ENCODE data around the gene POGZ. TPM values are rescaled to one million over a fixed set of nuclear protein-coding genes. Genes with fewer than 3 reads are reported as not detected.
"Not testable (repeated sequence)": the region's sequence is repeated elsewhere in the genome, so short reads cannot be mapped to it uniquely, and the experiment has no call there.

The POGZ gene
- total RNA-seq, 1 donor from 2014 or later: 37.3 TPM

DNA sequence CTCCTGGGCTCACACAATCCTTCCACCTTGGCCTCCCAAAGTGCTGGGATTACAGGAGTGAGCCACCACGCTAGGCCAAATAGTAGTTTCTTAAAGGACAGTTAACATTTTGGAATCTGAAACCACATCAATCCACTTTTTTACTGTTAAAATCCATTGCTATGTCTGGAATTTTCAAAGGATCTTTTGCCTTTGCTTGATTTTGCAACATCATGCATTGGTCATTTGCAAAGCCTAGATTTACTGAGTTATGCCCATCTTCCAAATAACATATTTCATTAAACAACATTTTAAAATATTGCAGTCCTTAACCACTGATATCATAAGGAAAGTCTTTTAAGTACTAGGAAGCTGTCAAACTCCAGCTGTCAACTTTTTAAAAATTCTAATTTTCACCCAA, 3.3 kb downstream of the POGZ start:
- H3K9me3 ChIP-seq (replicated peaks): no peaks in the 10 kb centered on the region
- H3K4me3 ChIP-seq: no peak overlapping the region
- intact Hi-C loops (cut with micrococcal nuclease): no loop called here
- H3K4me1 ChIP-seq: peaks cover 53% of the 10 kb centered on the region
- H3K27ac ChIP-seq (replicated peaks): peak overlapping the region; percentile 30
- TF ChIP-seq, protein P1, sequence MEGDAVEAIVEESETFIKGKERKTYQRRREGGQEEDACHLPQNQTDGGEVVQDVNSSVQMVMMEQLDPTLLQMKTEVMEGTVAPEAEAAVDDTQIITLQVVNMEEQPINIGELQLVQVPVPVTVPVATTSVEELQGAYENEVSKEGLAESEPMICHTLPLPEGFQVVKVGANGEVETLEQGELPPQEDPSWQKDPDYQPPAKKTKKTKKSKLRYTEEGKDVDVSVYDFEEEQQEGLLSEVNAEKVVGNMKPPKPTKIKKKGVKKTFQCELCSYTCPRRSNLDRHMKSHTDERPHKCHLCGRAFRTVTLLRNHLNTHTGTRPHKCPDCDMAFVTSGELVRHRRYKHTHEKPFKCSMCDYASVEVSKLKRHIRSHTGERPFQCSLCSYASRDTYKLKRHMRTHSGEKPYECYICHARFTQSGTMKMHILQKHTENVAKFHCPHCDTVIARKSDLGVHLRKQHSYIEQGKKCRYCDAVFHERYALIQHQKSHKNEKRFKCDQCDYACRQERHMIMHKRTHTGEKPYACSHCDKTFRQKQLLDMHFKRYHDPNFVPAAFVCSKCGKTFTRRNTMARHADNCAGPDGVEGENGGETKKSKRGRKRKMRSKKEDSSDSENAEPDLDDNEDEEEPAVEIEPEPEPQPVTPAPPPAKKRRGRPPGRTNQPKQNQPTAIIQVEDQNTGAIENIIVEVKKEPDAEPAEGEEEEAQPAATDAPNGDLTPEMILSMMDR (IDR thresholded peaks at IDR 0.05; ENCODE audit: borderline replicate concordance): no peak
- no peaks in the 10 kb centered on the region for H3K36me3 ChIP-seq
- H3K27me3 ChIP-seq (ENCODE audit: low read depth): no peaks in the 10 kb centered on the region
- DNase-seq: no peak

DNA sequence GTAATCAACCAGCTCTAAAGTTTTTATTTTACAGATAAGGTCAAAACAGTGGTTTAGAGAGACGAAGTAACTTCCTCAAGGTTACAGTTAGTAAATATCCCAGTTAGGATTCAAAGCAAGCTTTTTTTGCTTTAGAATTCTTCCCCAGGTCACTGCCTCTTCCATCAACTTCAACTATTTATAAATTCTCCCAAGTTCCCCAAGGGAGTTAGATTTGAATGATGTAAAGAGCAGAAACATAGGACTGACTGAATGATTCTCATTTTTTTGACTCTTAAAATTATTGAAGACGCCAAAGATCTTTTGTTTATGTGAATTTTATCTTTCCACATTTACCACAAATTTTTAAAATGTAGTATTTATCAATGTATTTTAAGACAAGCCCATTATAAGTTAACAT, 4.1 kb downstream of the POGZ start:
- intact Hi-C loops (cut with micrococcal nuclease): no loop called here
- DNase-seq: no peak
- H3K9me3 ChIP-seq (replicated peaks): no peaks in the 10 kb centered on the region
- H3K4me3 ChIP-seq: no peak overlapping the region
- TF ChIP-seq, protein P1 (IDR thresholded peaks at IDR 0.05; ENCODE audit: borderline replicate concordance): no peak
- no peaks in the 10 kb centered on the region for H3K27me3 ChIP-seq (ENCODE audit: low read depth)
- H3K27ac ChIP-seq (replicated peaks): peak overlapping the region; percentile 30
- H3K36me3 ChIP-seq: no peaks in the 10 kb centered on the region
- H3K4me1 ChIP-seq: peaks cover 53% of the 10 kb centered on the region

DNA sequence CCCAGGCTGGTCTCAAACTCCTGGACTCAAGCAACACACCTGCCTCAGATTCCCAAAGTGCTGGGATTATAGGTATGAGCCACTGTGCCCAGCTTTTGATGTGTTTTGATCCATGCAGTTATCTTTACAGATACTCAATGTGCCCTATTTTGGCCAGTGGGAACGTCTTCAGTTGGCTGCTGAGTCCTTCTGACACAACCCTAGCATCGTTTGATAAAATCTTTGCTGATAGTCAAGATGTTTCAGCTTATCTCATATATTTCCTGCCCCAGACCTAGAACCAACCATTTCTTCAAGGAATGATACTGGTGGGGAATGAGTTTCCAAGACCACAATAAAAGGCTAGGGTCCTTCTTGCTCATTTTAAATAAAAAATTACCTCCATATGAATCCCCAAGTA, 11.6 kb downstream of the POGZ start:
- TF ChIP-seq, protein P1 (IDR thresholded peaks at IDR 0.05; ENCODE audit: borderline replicate concordance): no peak
- peaks cover 35% of the 10 kb centered on the region for H3K4me1 ChIP-seq
- intact Hi-C loops (cut with micrococcal nuclease): loop anchor here (10.0 kb wide), 1 partner anchor 87 kb away; no protein-coding TSS in a partner anchor

DNA sequence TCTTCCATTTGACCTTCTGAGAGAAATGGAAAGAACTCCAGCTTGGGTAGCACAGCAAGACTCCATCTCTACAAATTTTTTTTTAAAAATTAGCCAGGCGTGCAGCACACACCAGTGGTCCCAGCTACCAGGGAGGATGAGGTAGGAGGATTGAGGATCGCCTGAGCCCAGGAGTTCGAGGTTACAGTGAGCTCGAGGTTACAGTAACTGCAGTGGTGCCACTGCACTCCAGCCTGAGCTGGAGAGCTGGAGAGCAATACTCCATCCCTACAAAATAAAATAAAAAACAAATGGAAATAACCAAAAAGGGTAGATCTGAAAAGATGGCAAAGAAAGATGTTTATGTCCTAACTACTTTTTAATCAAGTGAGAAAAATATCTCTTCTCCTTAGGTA, 14.5 kb downstream of the POGZ start:
- no peaks in the 10 kb centered on the region for H3K27me3 ChIP-seq (ENCODE audit: low read depth)
- peaks cover 10% of the 10 kb centered on the region for H3K36me3 ChIP-seq
- TF ChIP-seq, protein P1 (IDR thresholded peaks at IDR 0.05; ENCODE audit: borderline replicate concordance): no peak
- no peak overlapping the region for H3K4me3 ChIP-seq
- intact Hi-C loops (cut with micrococcal nuclease): loop anchor here (10.0 kb wide), 1 partner anchor 90 kb away; no protein-coding TSS in a partner anchor
- peak overlapping the region; percentile 14 for H3K27ac ChIP-seq (replicated peaks)
- DNase-seq: no peak
- peaks cover 59% of the 10 kb centered on the region for H3K4me1 ChIP-seq
- H3K9me3 ChIP-seq (replicated peaks): no peaks in the 10 kb centered on the region

More for the DNA sequence above, 11.6 kb downstream of the POGZ start:
- no peak for DNase-seq
- Histone ChIP-seq H3K4me3 (no peak overlapping the region), H3K27ac (replicated peaks) (no peak overlapping the region), H3K36me3 (no peaks in the 10 kb centered on the region), H3K27me3 (ENCODE audit: low read depth) (no peaks in the 10 kb centered on the region), H3K9me3 (replicated peaks) (no peaks in the 10 kb centered on the region)

DNA sequence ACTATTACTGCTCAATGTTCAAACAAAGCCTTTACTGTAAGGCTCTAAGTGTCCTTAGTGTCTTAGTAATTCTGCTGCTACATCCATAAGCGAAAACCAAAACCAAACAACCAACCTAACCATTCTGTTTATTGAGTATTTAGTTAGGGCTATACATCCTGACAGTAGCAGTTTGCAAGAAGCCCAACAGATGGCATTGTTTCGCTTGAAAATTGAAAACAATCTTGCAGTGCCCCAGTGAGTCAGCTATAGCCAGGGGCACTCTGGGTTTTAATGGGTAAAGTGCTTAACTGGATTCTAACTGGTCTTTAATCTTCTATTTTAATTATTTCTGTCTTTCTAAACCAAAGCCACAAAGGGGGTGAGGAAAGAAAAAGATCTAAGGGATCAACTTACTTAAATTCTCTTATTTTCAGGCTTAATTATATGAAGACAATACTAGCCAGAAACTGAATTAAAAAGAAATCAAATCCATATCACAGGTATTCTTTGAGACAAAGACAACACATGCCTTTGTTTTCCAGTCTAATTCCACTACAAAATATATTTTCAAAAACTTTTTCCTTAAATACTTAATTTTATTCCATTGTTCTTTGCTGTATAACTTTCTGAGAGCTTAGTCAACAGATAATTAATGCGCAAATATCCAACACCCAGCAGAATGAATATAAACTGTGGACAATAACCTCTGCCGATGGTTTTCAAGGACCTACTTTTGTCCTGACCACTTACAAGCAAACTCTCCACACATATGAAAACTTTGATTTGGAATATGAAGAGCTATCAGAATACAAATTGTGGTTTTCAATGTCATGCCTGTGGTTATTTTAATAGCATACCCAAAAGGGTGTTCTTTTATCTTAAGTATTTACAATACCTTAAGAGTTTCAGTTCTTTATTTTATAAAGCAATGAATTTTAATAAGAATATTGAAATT, 15.2 kb downstream of the POGZ start:
- peaks cover 10% of the 10 kb centered on the region for H3K36me3 ChIP-seq
- TF ChIP-seq, protein P1 (IDR thresholded peaks at IDR 0.05; ENCODE audit: borderline replicate concordance): peak; percentile 80
- H3K27ac ChIP-seq (replicated peaks): peak overlapping the region; percentile 14
- H3K4me3 ChIP-seq: no peak overlapping the region
- intact Hi-C loops (cut with micrococcal nuclease): loop anchor here (10.0 kb wide), 1 partner anchor 91 kb away; no protein-coding TSS in a partner anchor
- H3K9me3 ChIP-seq (replicated peaks): no peaks in the 10 kb centered on the region
- H3K27me3 ChIP-seq (ENCODE audit: low read depth): no peaks in the 10 kb centered on the region
- peaks cover 66% of the 10 kb centered on the region for H3K4me1 ChIP-seq
- DNase-seq: no peak

DNA sequence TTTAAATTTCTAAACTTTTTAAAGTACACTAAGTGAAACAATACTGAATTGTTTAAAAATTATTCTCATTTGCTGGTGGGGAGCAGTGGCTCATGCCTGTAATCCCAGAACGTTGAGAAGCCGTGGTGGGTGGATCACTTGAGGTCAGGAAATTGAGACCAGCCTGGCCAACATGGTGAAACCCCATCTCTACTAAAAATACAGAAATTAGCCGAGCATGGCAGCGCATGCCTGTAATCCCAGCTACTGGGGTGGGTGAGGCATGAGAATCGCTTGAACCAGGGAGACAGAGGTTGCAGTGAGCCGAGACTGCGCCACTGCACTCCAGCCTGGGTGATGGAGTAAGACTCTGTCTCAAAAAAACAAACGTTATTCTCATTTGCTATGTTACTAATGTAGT, 21.9 kb downstream of the POGZ start:
- H3K36me3 ChIP-seq: peaks cover 10% of the 10 kb centered on the region
- H3K9me3 ChIP-seq (replicated peaks); intact Hi-C loops (cut with micrococcal nuclease); H3K4me3 ChIP-seq; H3K27ac ChIP-seq (replicated peaks); DNase-seq; H3K27me3 ChIP-seq (ENCODE audit: low read depth): not testable (repeated sequence)
- H3K4me1 ChIP-seq: peaks cover 69% of the 10 kb centered on the region

Measured in left ventricle myocardium inferior (tissue), 1 donor.